K562 (cell line): ENCODE results near the gene CRYAB. TPM values are rescaled to one million over a fixed set of nuclear protein-coding genes. Genes with fewer than 3 reads are reported as not detected.

Experiments used
- ATAC-seq: fragments of 200-7000 bp; cut with Tn5 transposase; 3 replicates; pipeline ENCODE4 v1.9.1; 2020; ENCODE audit warnings: moderate library complexity
- BruUV-seq: library from RNA; stranded (reverse); fragments of 400-500 nt; replicated peaks from 2 replicates; lab custom pipeline; 2021; lab: Mats Ljungman, UMichigan
- CTCF ChIA-PET: fragments of 300-600 bp; formaldehyde crosslinking; extraction: SDS; loops from one replicate; lab custom pipeline; 2021; ENCODE audit warnings: low intra/inter-chr PET ratio; lab: Yijun Ruan, JAX
- POLR2A ChIA-PET: fragments of 300-600, 350-650 bp; sonication (Branson Sonifier 250); formaldehyde crosslinking; extraction: SDS; loops from one replicate; lab custom pipeline; 2021; ENCODE audit warnings: antibody characterized with exemption, inconsistent platforms; lab: Yijun Ruan, JAX
- DNase-seq, 4 experiments: peaks; one replicate each; pipeline versions ENCODE4 v3.0.0 to v3.0.0-alpha.2; 2011 to 2018; ENCODE audit warnings: low spot score in 3 of 4, mixed read lengths in 3 of 4; ENCODE audit errors: extremely low read depth in 1 of 4
- FAIRE-seq: peaks from 2 replicates; lab custom pipeline; 2011; peaks lifted over from hg19 to GRCh38; lab: Jason Lieb, UNC
- H2AFZ ChIP-seq: 2 replicates; pipeline ENCODE4 v1.6.0; 2011; ENCODE audit warnings: low read depth, low read length, control low read depth, inconsistent platforms
- H3K27ac ChIP-seq: fragments of 200-600 bp; 3 replicates; pipeline ENCODE4 v1.8.0; 2011; ENCODE audit warnings: low read depth, mild to moderate bottlenecking, control low read depth, inconsistent platforms, low read length, moderate library complexity, mixed read lengths; ENCODE audit errors: extremely low read depth
- H3K27me3 ChIP-seq, 2 experiments: fragments of 300-600 bp in 1 of 2; 2 replicates in 1 of 2; 3 replicates in 1 of 2; pipeline versions ENCODE4 v1.6.0 to v1.8.0; 2011; ENCODE audit warnings: inconsistent platforms in 2 of 2, low read length in 2 of 2, mild to moderate bottlenecking in 1 of 2, mixed read lengths in 1 of 2, moderate library complexity in 1 of 2; ENCODE audit not compliant: control insufficient read depth in 2 of 2, insufficient read depth in 2 of 2
- H3K36me3 ChIP-seq: fragments of 300-600 bp; 3 replicates; pipeline ENCODE4 v1.8.0; 2011; ENCODE audit warnings: mild to moderate bottlenecking, low read length, inconsistent platforms; ENCODE audit not compliant: control insufficient read depth, insufficient read depth
- H3K4me1 ChIP-seq, 2 experiments: fragments of 200-600 bp in 1 of 2; replicated peaks in 1 of 2; 2 replicates in 1 of 2; 3 replicates in 1 of 2; pipeline versions ENCODE4 v1.5.1 to v1.8.0; 2011; ENCODE audit warnings: inconsistent platforms in 2 of 2, low read length in 2 of 2, mild to moderate bottlenecking in 1 of 2, mixed read lengths in 1 of 2, moderate library complexity in 1 of 2; ENCODE audit not compliant: control insufficient read depth in 2 of 2, insufficient read depth in 2 of 2
- H3K4me2 ChIP-seq: 2 replicates; pipeline ENCODE4 v1.6.1; 2011; ENCODE audit warnings: low read length, control low read depth, inconsistent platforms, mixed read lengths; ENCODE audit not compliant: insufficient read depth
- H3K4me3 ChIP-seq: fragments of 200-600 bp; sonication (generic), shearing (Covaris generic); 2 replicates; pipeline ENCODE4 v1.5.1; 2016; ENCODE audit warnings: control low read depth, inconsistent platforms
- H3K79me2 ChIP-seq: fragments of 200-600 bp; 3 replicates; pipeline ENCODE4 v1.8.0; 2011; ENCODE audit warnings: low read length, inconsistent platforms; ENCODE audit not compliant: control insufficient read depth, insufficient read depth
- H3K9ac ChIP-seq, 2 experiments: 2 replicates each; pipeline versions ENCODE4 v1.6.0 to v1.6.1; 2011; ENCODE audit warnings: low read depth in 2 of 2, low read length in 2 of 2, control low read depth in 1 of 2, inconsistent platforms in 1 of 2, mild to moderate bottlenecking in 1 of 2, mixed read lengths in 1 of 2; ENCODE audit not compliant: insufficient read depth in 1 of 2
- H3K9me1 ChIP-seq: one replicate; pipeline ENCODE4 v1.6.0; 2011; ENCODE audit warnings: inconsistent platforms, mild to moderate bottlenecking, low read length, moderate library complexity; ENCODE audit not compliant: control insufficient read depth, insufficient read depth
- H3K9me3 ChIP-seq: replicated peaks from 2 replicates; pipeline ENCODE4 v1.5.1; 2011; ENCODE audit warnings: low read depth, low read length, inconsistent platforms; ENCODE audit not compliant: control insufficient read depth, insufficient read depth
- H4K20me1 ChIP-seq: replicated peaks from 2 replicates; pipeline ENCODE4 v1.6.1; 2011; ENCODE audit warnings: low read length, inconsistent platforms, mixed read lengths; ENCODE audit not compliant: control insufficient read depth, insufficient read depth
- EHMT2 ChIP-seq: fragments of 450-650 bp; IDR thresholded peaks from 2 replicates; pipeline ENCODE4 v1.6.1; 2018; ENCODE audit warnings: antibody characterized with exemption
- LEF1 ChIP-seq: fragments of 450-650 bp; IDR thresholded peaks from 2 replicates; pipeline ENCODE4 v1.6.1; 2016; ENCODE audit warnings: mild to moderate bottlenecking
- SMAD1 ChIP-seq: fragments of 150-350 bp; IDR thresholded peaks from 2 replicates; pipeline ENCODE4 v1.6.1; 2014; ENCODE audit warnings: low read length, low read depth; ENCODE audit not compliant: partially characterized antibody
- SOX6 ChIP-seq: fragments of 450-650 bp; IDR thresholded peaks from 2 replicates; pipeline ENCODE4 v1.6.1; 2014; ENCODE audit warnings: mild to moderate bottlenecking
- TFAM ChIP-seq: fragments of 250-450 bp; sonication (Bioruptor Pico); conservative IDR thresholded peaks from 2 replicates; pipeline ENCODE4 v1.5.0; 2021; ENCODE audit warnings: mild to moderate bottlenecking, moderate library complexity
- XRCC4 ChIP-seq: IDR thresholded peaks from one replicate; pipeline ENCODE4 v1.6.1; 2011; ENCODE audit not compliant: insufficient read depth, insufficient read length; ENCODE audit errors: extremely low read depth
- ZNF146 ChIP-seq: IDR thresholded peaks from one replicate; pipeline ENCODE4 v1.6.1; 2018; ENCODE audit warnings: missing compliant biosample characterization; ENCODE audit not compliant: unreplicated experiment
- ZNF354B ChIP-seq: fragments of 250-450 bp; sonication (Bioruptor Pico); IDR thresholded peaks from 2 replicates; pipeline ENCODE4 v1.4.0; 2020
- ZNF431 ChIP-seq: sonication (generic); formaldehyde crosslinking; IDR thresholded peaks from 2 replicates; pipeline ENCODE4 v1.8.0; 2022; ENCODE audit warnings: mild to moderate bottlenecking, missing genetic modification reagents
- WGBS: fragments of 100-300 bp; shearing (Covaris generic); methylation state at CpG from one replicate; pipeline ENCODE4 v1.1.6; 2016; ENCODE audit warnings: low coverage, mixed read lengths; ENCODE audit not compliant: insufficient coverage; ENCODE audit errors: missing lambda C conversion rate; 5-methylcytosine and 5-hydroxymethylcytosine counted together
- in situ Hi-C: fragments of 300-500 bp; cut with MboI; formaldehyde crosslinking; loops from 4 replicates; pipeline ENCODE4 v1.15.0; 2018; ENCODE audit warnings: inconsistent platforms, mixed read lengths
- intact Hi-C: fragments of 100-400 bp; cut with micrococcal nuclease; formaldehyde crosslinking; loops from 2 replicates; pipeline ENCODE4 v1.14.2; 2022
- polyA plus RNA-seq, 8 experiments: library from polyadenylated mRNA; depleted of rRNA in 4 of 8; stranded (reverse) in 5 of 8; unstranded in 3 of 8; fragments of >200 nt; fragmentation: Nextera tagmentation in 2 of 8; fragmentation: Illumina TruSeq in 1 of 8; extraction: Ambion mirVana in 2 of 8; extraction: Trizol in 1 of 8; gene quantifications; 2 replicates each; pipeline versions ENCODE4 v1.2.1 to v1.2.3, GENCODE V29; 2011 to 2014; ENCODE audit warnings: inconsistent platforms in 1 of 8, missing spikeins in 1 of 8
- total RNA-seq, 7 experiments: library from RNA; depleted of rRNA in 6 of 7; stranded (reverse); fragments of >200 nt in 6 of 7; fragmentation: Illumina TruSeq in 2 of 7; extraction: Trizol in 2 of 7; gene quantifications; 2 replicates each; pipeline versions ENCODE4 v1.2.1 to v1.2.3, GENCODE V29; 2011 to 2021; ENCODE audit warnings: low replicate concordance in 1 of 7
- TF ChIP-seq, protein P1 (sequence below): IDR thresholded peaks from 3 replicates; pipeline ENCODE4 v1.6.1; 2011; ENCODE audit warnings: borderline replicate concordance, mild to moderate bottlenecking, moderate library complexity; ENCODE audit not compliant: insufficient read length; ENCODE audit errors: extremely low read depth

CRYAB gene
- total and polyA plus RNA-seq, 9 of the 15 experiments (the other 6 are each of a cell fraction or from before 2014, with no cell fraction given): 0.83 to 7.5 (median 3.6) TPM

- Histone ChIP-seq H3K4me3 (no peak overlapping the region), H3K27me3 (no peaks in the 10 kb centered on the region)
- no peak for DNase-seq
- TF ChIP-seq EHMT2 (no peak), ZNF431 (CRISPR knock-in tag) (no peak), TFAM (CRISPR knock-in tag) (no peak), XRCC4 (no peak)
- TF ChIP-seq, all 486 proteins: peak for 0
- BruUV-seq: no TSS peak
- no peaks in the 10 kb centered on the region for H3K9me3 ChIP-seq
- H4K20me1 ChIP-seq: no peaks in the 10 kb centered on the region
- no peak overlapping the region for H2AFZ ChIP-seq
- ATAC-seq: no peak
- H3K9ac ChIP-seq: no peak overlapping the region; a peak in 1 of 4 replicates
- in situ Hi-C loops (no loop called here), intact Hi-C loops (no loop called here)
- H3K27ac ChIP-seq: no peak overlapping the region; the same call in 2 of the 3 replicates
- H3K79me2 ChIP-seq: peaks cover 5% of the 10 kb centered on the region; the same call in 1 of the 3 replicates
- H3K4me1 ChIP-seq: peaks cover 17 to 18% of the 10 kb centered on the region in 2 experiments; a peak in 3 of 5 replicates
- POLR2A ChIA-PET: interaction anchor here (1.0 to 1.9 kb wide), 2 partner anchors 12 to 17 kb away, joined by 3 to 4 read pairs; no protein-coding TSS in a partner anchor
- 0 out of 3 replicates have a peak, but pooled peaks cover 3% of the 10 kb centered on the region for H3K36me3 ChIP-seq
- no peak overlapping the region for H3K4me2 ChIP-seq
- no peaks in the 10 kb centered on the region for H3K9me1 ChIP-seq
- FAIRE-seq: no peak
- WGBS: 60% methylated on average over 5 of the region's 5 CpGs
- CTCF ChIA-PET: no interaction called here
Measured at GRCh38 chr11:111941963-111942362, 30.4 kb upstream of the CRYAB start.

DNA sequence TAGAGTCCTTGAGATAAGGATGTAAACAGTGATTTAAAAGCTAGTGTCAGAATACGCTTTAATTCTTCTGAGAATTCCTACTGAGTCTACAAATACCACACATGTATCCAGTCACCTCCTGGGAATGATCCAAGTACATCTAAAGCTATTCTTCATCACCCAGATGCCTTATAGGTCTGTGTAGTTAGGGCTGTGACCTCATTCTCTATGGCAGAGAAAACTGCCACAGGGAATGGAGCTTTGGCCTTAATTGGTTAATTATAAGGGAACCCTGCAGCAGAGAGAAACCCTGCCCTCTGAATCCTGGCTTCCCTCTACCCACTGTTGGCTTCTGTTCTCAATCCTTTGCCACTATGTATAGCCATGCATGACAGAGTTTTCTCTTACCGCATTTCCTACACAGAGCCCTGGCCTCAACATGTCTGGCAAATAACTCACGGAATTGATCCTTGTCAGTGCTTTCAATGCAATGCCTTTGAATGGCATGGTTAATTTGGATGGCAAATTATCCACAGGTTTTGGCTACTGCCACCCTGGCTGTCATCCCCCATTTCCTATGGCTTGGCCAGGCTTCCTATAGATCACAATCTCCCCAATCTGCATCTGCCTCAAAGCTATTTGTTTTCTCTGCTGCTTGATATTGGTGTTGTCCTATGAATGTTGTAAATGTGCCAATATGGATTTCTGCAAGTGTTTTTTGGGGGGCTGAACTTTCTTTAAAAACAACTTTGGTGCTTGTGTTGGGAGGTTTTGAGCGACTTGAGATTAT is 28.4 kb upstream of the CRYAB start:
- H3K36me3 ChIP-seq: 0 out of 3 replicates have a peak, but pooled peaks cover 3% of the 10 kb centered on the region
- BruUV-seq: no TSS peak
- 68% methylated on average over 4 of the region's 4 CpGs for WGBS
- H3K79me2 ChIP-seq: peaks cover 8% of the 10 kb centered on the region; the same call in 2 of the 3 replicates
- ATAC-seq (no peak), FAIRE-seq (no peak), DNase-seq (no peak)
- H3K27ac ChIP-seq: no peak overlapping the region
- no peak overlapping the region for H3K4me3 ChIP-seq
- in situ Hi-C loops: no loop called here
- ChIA-PET POLR2A (interaction anchor here (0.8 to 1.9 kb wide), 3 partner anchors 12 to 19 kb away, joined by 3 to 4 read pairs (median 3); no protein-coding TSS in a partner anchor), CTCF (no interaction called here)
- no peaks in the 10 kb centered on the region for H3K9me3 ChIP-seq
- no peaks in the 10 kb centered on the region for H3K9me1 ChIP-seq
- intact Hi-C loops: no loop called here
- H3K9ac ChIP-seq: no peak overlapping the region
- peaks cover 22 to 29% of the 10 kb centered on the region in 2 experiments for H3K4me1 ChIP-seq
- no peaks in the 10 kb centered on the region for H3K27me3 ChIP-seq
- H3K4me2 ChIP-seq: no peak overlapping the region
- no peaks in the 10 kb centered on the region for H4K20me1 ChIP-seq
- H2AFZ ChIP-seq: no peak overlapping the region
- TF ChIP-seq SMAD1 (no peak), LEF1 (no peak), SOX6 (no peak), ZNF354B (CRISPR knock-in tag) (no peak), ZNF146 (CRISPR knock-in tag) (no peak)
- TF ChIP-seq, protein P1, sequence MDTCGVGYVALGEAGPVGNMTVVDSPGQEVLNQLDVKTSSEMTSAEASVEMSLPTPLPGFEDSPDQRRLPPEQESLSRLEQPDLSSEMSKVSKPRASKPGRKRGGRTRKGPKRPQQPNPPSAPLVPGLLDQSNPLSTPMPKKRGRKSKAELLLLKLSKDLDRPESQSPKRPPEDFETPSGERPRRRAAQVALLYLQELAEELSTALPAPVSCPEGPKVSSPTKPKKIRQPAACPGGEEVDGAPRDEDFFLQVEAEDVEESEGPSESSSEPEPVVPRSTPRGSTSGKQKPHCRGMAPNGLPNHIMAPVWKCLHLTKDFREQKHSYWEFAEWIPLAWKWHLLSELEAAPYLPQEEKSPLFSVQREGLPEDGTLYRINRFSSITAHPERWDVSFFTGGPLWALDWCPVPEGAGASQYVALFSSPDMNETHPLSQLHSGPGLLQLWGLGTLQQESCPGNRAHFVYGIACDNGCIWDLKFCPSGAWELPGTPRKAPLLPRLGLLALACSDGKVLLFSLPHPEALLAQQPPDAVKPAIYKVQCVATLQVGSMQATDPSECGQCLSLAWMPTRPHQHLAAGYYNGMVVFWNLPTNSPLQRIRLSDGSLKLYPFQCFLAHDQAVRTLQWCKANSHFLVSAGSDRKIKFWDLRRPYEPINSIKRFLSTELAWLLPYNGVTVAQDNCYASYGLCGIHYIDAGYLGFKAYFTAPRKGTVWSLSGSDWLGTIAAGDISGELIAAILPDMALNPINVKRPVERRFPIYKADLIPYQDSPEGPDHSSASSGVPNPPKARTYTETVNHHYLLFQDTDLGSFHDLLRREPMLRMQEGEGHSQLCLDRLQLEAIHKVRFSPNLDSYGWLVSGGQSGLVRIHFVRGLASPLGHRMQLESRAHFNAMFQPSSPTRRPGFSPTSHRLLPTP: no peak
